Measurements from ENCODE around the gene HPCAL1. TPM values are rescaled to one million over a fixed set of nuclear protein-coding genes. Genes with fewer than 3 reads are reported as not detected.

HPCAL1 gene
- total and polyA plus RNA-seq, 2 donors (not counting 1 experiment from before 2014, with no cell fraction given): 60.3 to 65.1 TPM

DNA sequence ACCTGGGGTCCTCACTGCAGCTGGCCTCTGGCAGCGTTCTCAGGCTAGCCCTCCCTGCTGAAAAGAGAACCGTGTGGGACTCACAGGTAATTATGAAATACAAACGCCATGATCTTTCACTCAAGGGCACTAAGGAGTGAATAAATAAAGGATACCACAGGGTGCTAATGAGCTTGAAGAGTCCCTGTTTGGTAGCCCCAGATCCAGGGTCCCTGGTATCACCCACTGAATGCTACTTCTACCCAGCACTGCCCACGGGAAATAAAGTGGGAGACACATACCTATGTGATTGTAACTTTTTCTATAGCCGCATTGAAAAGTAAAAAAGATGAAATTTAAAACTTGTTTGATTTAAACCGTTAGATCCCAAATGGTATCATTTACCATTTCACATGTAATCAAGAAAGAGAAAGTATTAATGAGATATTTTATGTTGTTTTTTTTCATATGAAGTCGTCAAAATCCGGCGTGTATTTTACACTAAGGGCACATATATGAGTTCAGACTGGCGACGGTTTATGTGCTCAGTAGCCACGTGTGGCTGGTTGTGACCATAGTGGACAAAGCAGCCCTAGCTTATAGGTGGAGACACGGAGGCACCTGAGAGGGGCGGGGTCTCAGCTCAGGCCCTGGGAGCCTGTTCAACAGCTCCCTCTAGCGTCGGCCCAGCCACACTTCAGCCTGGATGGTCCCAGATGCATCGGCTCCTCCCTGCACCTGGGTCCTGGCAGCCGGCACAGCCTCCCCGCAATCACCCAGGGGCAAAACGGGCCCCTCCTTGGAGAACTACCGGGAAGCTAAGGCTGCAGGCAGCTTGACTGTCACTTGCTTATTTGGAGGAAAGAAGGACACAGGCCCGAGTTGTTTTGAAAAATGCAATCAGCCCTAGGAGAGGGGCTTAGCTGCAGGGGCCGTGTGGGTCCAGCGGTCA is 106.2 kb downstream of the HPCAL1 start:
- ChIA-PET CTCF (interaction anchor here (0.6 to 9.1 kb wide), 60 partner anchors 10 to 335 kb away, joined by 3 to 207 read pairs (median 6); partner anchors contain the start of genes HPCAL1, ODC1 and RRM2), POLR2A (interaction anchor here (0.6 to 5.0 kb wide), 14 partner anchors 11 to 284 kb away, joined by 3 to 72 read pairs (median 8); partner anchors contain the start of genes HPCAL1 and ODC1)
- H3K79me2 ChIP-seq (ENCODE audit: control insufficient read depth, insufficient read depth, low read length): peaks cover 72% of the 10 kb centered on the region
- H3K36me3 ChIP-seq (replicated peaks in 1 of 2; ENCODE audit: control extremely low read depth in 1 of 2, control insufficient read depth in 1 of 2, extremely low read depth in 1 of 2, insufficient read depth in 2 of 2, low read length in 1 of 2): peaks cover 0 to 24% of the 10 kb centered on the region in 2 experiments
- intact Hi-C loops (cut with micrococcal nuclease): loop anchor here (1.0 kb wide), 2 partner anchors 26 to 285 kb away; no protein-coding TSS in a partner anchor
- peak overlapping the region; percentile 4 to 42 (median 10) for H3K4me3 ChIP-seq (ENCODE audit: control extremely low read depth in 1 of 5, extremely low read depth in 1 of 5, insufficient read depth in 1 of 5, low read depth in 2 of 5, low read length in 4 of 5)
- H3K27ac ChIP-seq (ENCODE audit: low read length in 2 of 2): peak overlapping the region; percentile 68 to 77
- ATAC-seq (ENCODE audit: low read depth) (peak; percentile 68), DNase-seq (peak; percentile 90)
- Mint-ChIP-seq H3K27ac (peak overlapping the region; percentile 86), H3K27me3 (no peaks in the 10 kb centered on the region), H3K9me3 (ENCODE audit: insufficient read depth) (no peaks in the 10 kb centered on the region), H3K4me1 (peaks cover 67% of the 10 kb centered on the region), H3K4me3 (peak overlapping the region; percentile 86)
- H3K4me1 ChIP-seq (ENCODE audit: control insufficient read depth in 2 of 2, insufficient read depth in 2 of 2, low read length in 2 of 2): peaks cover 54 to 76% of the 10 kb centered on the region in 2 donors
- peak overlapping the region; percentile 47 for H3K9ac ChIP-seq (ENCODE audit: low read length)
- H2AFZ ChIP-seq (ENCODE audit: insufficient read depth, low read depth, low read length, poor library complexity, severe bottlenecking): no peak overlapping the region
- H3K4me2 ChIP-seq (replicated peaks; ENCODE audit: low read depth, low read length, poor library complexity, severe bottlenecking): peak overlapping the region; percentile 78
- H3K27me3 ChIP-seq (replicated peaks in 1 of 4; ENCODE audit: control extremely low read depth in 1 of 4, control insufficient read depth in 3 of 4, insufficient read depth in 4 of 4, low read length in 3 of 4): no peaks in the 10 kb centered on the region
- H3K9me3 ChIP-seq (ENCODE audit: control extremely low read depth in 1 of 3, control insufficient read depth in 2 of 3, insufficient read depth in 1 of 3, low read length in 2 of 3): peaks cover 0 to 7% (median 5%) of the 10 kb centered on the region in 3 donors
- TF ChIP-seq EZH2 (IDR thresholded peaks at IDR 0.05; ENCODE audit: borderline replicate concordance, insufficient read depth, low read depth, low read length, poor library complexity, severe bottlenecking): no peak
- TF ChIP-seq, protein P1, sequence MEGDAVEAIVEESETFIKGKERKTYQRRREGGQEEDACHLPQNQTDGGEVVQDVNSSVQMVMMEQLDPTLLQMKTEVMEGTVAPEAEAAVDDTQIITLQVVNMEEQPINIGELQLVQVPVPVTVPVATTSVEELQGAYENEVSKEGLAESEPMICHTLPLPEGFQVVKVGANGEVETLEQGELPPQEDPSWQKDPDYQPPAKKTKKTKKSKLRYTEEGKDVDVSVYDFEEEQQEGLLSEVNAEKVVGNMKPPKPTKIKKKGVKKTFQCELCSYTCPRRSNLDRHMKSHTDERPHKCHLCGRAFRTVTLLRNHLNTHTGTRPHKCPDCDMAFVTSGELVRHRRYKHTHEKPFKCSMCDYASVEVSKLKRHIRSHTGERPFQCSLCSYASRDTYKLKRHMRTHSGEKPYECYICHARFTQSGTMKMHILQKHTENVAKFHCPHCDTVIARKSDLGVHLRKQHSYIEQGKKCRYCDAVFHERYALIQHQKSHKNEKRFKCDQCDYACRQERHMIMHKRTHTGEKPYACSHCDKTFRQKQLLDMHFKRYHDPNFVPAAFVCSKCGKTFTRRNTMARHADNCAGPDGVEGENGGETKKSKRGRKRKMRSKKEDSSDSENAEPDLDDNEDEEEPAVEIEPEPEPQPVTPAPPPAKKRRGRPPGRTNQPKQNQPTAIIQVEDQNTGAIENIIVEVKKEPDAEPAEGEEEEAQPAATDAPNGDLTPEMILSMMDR (IDR thresholded peaks at IDR 0.05): peak; percentile 93
- 7% methylated on average over 16 of the region's 24 CpGs for WGBS (ENCODE audit: insufficient coverage)
- H4K20me1 ChIP-seq (ENCODE audit: control insufficient read depth, insufficient read depth, low read length, poor library complexity, severe bottlenecking): peaks cover 20% of the 10 kb centered on the region
